H1 (cell line): Measurements from ENCODE around the gene MACC1. TPM values are rescaled to one million over a fixed set of nuclear protein-coding genes. Genes with fewer than 3 reads are reported as not detected.

Experiments used
- CHD7 ChIP-seq: fragments of 300-600 bp; sonication (generic); IDR thresholded peaks from 2 replicates; pipeline ENCODE4 v1.7.1; 2012; ENCODE audit warnings: low read length, moderate library complexity, mild to moderate bottlenecking, inconsistent platforms; ENCODE audit not compliant: insufficient replicate concordance
- KDM5A ChIP-seq: fragments of 200-600 bp; IDR thresholded peaks from 2 replicates; pipeline ENCODE4 v1.7.1; 2012; ENCODE audit warnings: mild to moderate bottlenecking, low read length, inconsistent platforms, mixed read lengths
- MAX ChIP-seq: IDR thresholded peaks from 2 replicates; pipeline ENCODE4 v1.6.1; 2012; ENCODE audit warnings: inconsistent platforms
- NRF1 ChIP-seq: IDR thresholded peaks from 2 replicates; pipeline ENCODE4 v1.6.1; 2011; ENCODE audit warnings: mild to moderate bottlenecking, low read depth, low read length, improper control_type of control experiment
- SAP30 ChIP-seq: fragments of 300-600 bp; sonication (generic); IDR thresholded peaks from 2 replicates; pipeline ENCODE4 v1.7.1; 2012; ENCODE audit warnings: low read length, moderate library complexity, mild to moderate bottlenecking, inconsistent platforms; ENCODE audit not compliant: insufficient read depth, insufficient replicate concordance
- SP1 ChIP-seq: IDR thresholded peaks from 2 replicates; pipeline ENCODE4 v1.6.1; 2011; ENCODE audit warnings: low read depth, low read length
- SP4 ChIP-seq: IDR thresholded peaks from 2 replicates; pipeline ENCODE4 v1.6.1; 2012; ENCODE audit warnings: low read length, inconsistent platforms
- polyA plus RNA-seq, 7 experiments: library from polyadenylated mRNA; depleted of rRNA in 3 of 7; stranded (reverse) in 5 of 7; unstranded in 2 of 7; fragments of >200 nt in 5 of 7; fragments of 200-250 nt in 2 of 7; gene quantifications; 1 replicate in 5 of 7; 2 replicates in 1 of 7; 4 replicates in 1 of 7; pipeline versions ENCODE4 v1.2.1 to v1.2.3, GENCODE V29; 2011 to 2013; ENCODE audit warnings: missing spikeins in 2 of 7, mixed read lengths in 2 of 7
- total RNA-seq: library from RNA; stranded (reverse); fragmentation: NEBNext Ultra II Directional; extraction: Animal tissue kit (Norgen Biotek cat#: 25700); gene quantifications from 2 replicates; pipeline ENCODE4 v1.2.1, GENCODE V29; 2021

The MACC1 gene
- total and polyA plus RNA-seq, 2 of the 8 experiments (the other 6 are each of a cell fraction or from before 2014, with no cell fraction given) = 2.0 to 17.2 TPM

GRCh38 chr7:20219062-20219445 is 1.9 kb upstream of the MACC1 start (continued):
- no peak for TF ChIP-seq CHD7
- no peak for TF ChIP-seq KDM5A
- no peak for TF ChIP-seq MAX
- no peak for TF ChIP-seq SAP30
- no peak for TF ChIP-seq SP1
- no peak for TF ChIP-seq SP4
- TF ChIP-seq NRF1 = no peak
